Stimulated activated memory B cell treated with anti-CD40 and anti-IgM and Interleukin-4, amounts not matched to agents 10 μg/mL and 1 μg/mL and 100 μg/mL, for 72 hours (primary cell): Measurements from ENCODE around the gene ARHGAP32.

ENCODE experiments used
- ATAC-seq: fragments of 150-1000 bp; cut with Tn5 transposase; 2 replicates; pipeline ENCODE4 v1.10.0; 2021
- H3K27ac Mint-ChIP-seq: one replicate; pipeline ENCODE4 v1.8.0; 2022; ENCODE audit warnings: mild to moderate bottlenecking, mixed read lengths
- H3K27me3 Mint-ChIP-seq: one replicate; pipeline ENCODE4 v1.8.0; 2022; ENCODE audit warnings: mixed read lengths
- H3K36me3 Mint-ChIP-seq: one replicate; pipeline ENCODE4 v1.8.0; 2022; ENCODE audit warnings: mixed read lengths
- H3K4me1 Mint-ChIP-seq: one replicate; pipeline ENCODE4 v1.8.0; 2022; ENCODE audit warnings: mixed read lengths
- H3K4me3 Mint-ChIP-seq: one replicate; pipeline ENCODE4 v1.8.0; 2022; ENCODE audit warnings: mild to moderate bottlenecking, moderate library complexity, mixed read lengths
- H3K9me3 Mint-ChIP-seq: one replicate; pipeline ENCODE4 v1.8.0; 2022; ENCODE audit warnings: mixed read lengths

Gene ARHGAP32

DNA sequence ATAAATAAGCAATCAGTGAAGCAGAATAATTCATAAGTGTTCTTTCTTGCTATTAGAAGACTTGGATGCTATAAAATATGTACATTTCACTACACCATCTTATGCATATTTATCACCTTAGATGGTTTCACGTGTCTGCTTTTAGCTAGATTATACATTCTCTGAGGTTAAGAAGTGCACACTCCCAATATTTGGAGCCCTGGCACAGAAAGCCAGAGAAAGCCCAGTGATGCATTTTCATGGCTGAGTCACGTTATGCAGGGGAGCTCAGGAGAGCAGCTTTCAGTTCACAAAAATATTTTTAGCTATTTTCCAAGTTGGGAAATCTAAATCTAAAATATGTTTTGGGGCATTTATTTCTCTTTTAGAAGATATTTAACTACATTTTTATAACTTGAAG is 244.4 kb downstream of the ARHGAP32 start:
- Mint-ChIP-seq H3K36me3 (no peaks in the 10 kb centered on the region), H3K4me3 (no peak overlapping the region), H3K9me3 (no peaks in the 10 kb centered on the region), H3K4me1 (no peaks in the 10 kb centered on the region), H3K27ac (no peak overlapping the region), H3K27me3 (peaks cover 55% of the 10 kb centered on the region)
- ATAC-seq: no peak

DNA sequence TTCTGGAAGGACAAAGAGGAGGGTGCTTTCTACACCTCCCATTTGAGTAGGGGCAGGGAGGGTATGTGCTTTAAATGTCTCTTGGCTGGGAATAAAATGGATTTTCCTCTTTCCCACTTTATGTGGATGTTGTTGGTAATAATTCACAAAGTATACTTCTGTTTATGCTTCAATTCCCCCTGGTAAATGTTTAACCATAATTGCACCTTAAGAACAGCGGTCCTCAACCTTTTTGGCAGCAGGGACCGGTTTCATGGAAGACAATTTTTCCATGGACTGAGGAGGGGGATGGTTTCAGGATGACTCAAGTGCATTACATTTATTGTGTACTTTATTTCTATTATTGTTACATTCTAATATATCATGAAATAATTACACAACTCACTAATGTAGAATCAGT is 245.5 kb downstream of the ARHGAP32 start:
- no peak overlapping the region for H3K4me3 Mint-ChIP-seq
- H3K27me3 Mint-ChIP-seq: peaks cover 66% of the 10 kb centered on the region
- no peaks in the 10 kb centered on the region for H3K4me1 Mint-ChIP-seq
- no peak overlapping the region for H3K27ac Mint-ChIP-seq
- H3K9me3 Mint-ChIP-seq: no peaks in the 10 kb centered on the region
- ATAC-seq: no peak
- no peaks in the 10 kb centered on the region for H3K36me3 Mint-ChIP-seq

DNA sequence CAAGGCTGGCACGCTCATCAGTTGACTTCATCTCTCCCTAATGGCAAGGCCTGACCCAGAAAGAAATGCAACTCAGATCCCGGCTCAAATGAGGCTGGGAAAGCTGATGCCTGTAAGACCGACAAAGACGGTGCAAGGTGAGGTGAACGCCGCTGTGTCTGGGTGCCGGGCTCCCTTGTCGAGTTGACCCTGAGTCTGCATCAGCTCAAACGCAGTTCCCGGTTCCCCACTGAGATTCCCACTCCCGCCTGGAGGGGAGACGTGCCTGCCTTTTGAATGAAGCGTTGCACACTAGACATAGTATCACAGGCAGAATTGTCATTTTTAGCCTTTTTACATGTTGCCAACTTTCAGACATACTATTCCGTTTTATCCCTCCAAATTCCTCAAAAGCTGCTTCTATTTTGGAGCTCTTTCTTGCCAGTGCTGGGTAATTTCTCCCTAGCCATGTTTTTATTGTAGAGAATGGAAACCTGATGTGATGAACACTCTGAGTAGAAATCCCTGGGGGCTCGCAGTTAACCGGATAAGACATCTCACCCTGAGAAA is 248.6 kb downstream of the ARHGAP32 start:
- H3K27me3 Mint-ChIP-seq: peaks cover 75% of the 10 kb centered on the region
- ATAC-seq: no peak
- H3K36me3 Mint-ChIP-seq: no peaks in the 10 kb centered on the region
- H3K4me3 Mint-ChIP-seq: no peak overlapping the region
- no peak overlapping the region for H3K27ac Mint-ChIP-seq
- H3K9me3 Mint-ChIP-seq: no peaks in the 10 kb centered on the region
- no peaks in the 10 kb centered on the region for H3K4me1 Mint-ChIP-seq

DNA sequence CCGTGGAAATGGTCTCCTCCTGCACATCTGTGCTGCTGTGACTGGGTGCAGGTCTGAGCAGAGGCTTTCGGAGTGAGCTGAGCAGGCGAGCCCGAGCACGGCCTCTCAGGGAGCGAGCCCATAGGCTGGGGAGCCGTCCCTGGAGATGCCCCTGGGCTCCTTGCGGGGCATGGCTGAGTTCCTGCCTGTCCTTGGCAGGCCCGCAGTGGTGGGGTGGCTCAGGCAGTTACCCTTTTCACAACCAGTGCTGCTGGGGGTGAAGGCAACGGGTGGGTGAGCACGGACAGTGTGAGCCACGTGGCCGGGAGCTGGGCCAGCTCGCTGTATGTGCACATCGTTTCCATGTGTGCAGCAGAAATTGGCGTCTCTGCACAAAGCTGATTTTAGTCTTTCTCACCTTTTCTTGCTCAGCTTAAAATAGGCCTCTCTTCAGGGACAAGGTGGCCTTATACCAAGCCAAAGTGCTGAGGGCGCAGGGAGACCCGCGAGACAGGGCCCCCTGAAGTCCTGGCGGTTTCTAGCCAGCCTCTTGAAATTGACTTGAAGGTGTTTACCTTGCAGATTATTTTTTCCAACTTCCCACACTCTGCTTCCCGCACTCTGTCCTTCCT is 249.2 kb downstream of the ARHGAP32 start, which contains the start of gene TP53AIP1:
Gene TP53AIP1, minus strand, starts transcription at position 55 of the 611 bp plus-strand sequence. CDS start 5,053 bp downstream, outside the sequence.
- no peak within 1 kb of the TSS for H3K4me3 Mint-ChIP-seq
- ATAC-seq: no peak
- peaks cover 75% of the 10 kb centered on the region for H3K27me3 Mint-ChIP-seq
- H3K27ac Mint-ChIP-seq: no peak within 1 kb of the TSS
- no peaks in the 10 kb centered on the region for H3K36me3 Mint-ChIP-seq
- no peaks in the 10 kb centered on the region for H3K9me3 Mint-ChIP-seq
- H3K4me1 Mint-ChIP-seq: no peaks in the 10 kb centered on the region

- peaks cover 77% of the 10 kb centered on the region for H3K27me3 Mint-ChIP-seq
- no peak for ATAC-seq
- no peaks in the 10 kb centered on the region for H3K9me3 Mint-ChIP-seq
- H3K27ac Mint-ChIP-seq: no peak overlapping the region
- no peak overlapping the region for H3K4me3 Mint-ChIP-seq
- no peaks in the 10 kb centered on the region for H3K36me3 Mint-ChIP-seq
- H3K4me1 Mint-ChIP-seq: no peaks in the 10 kb centered on the region
Observed at GRCh38 chr11:128942272-128942612, 249.9 kb downstream of the ARHGAP32 start.

GRCh38 chr11:128941573-128942271 is 250.4 kb downstream of the ARHGAP32 start:
- Mint-ChIP-seq H3K4me1 (no peaks in the 10 kb centered on the region), H3K9me3 (no peaks in the 10 kb centered on the region), H3K27ac (no peak overlapping the region), H3K4me3 (no peak overlapping the region), H3K36me3 (no peaks in the 10 kb centered on the region), H3K27me3 (peaks cover 77% of the 10 kb centered on the region)
- no peak for ATAC-seq

GRCh38 chr11:128941110-128941509 is 251.0 kb downstream of the ARHGAP32 start:
- no peak for ATAC-seq
- no peak overlapping the region for H3K27ac Mint-ChIP-seq

GRCh38 chr11:128940603-128941002 is 251.5 kb downstream of the ARHGAP32 start:
- Mint-ChIP-seq H3K9me3 (no peaks in the 10 kb centered on the region), H3K27ac (no peak overlapping the region), H3K4me1 (no peaks in the 10 kb centered on the region), H3K4me3 (no peak overlapping the region), H3K36me3 (no peaks in the 10 kb centered on the region), H3K27me3 (peaks cover 69% of the 10 kb centered on the region)
- no peak for ATAC-seq

More at GRCh38 chr11:128941110-128941509, 251.0 kb downstream of the ARHGAP32 start:
- no peak overlapping the region for H3K4me3 Mint-ChIP-seq
- no peaks in the 10 kb centered on the region for H3K36me3 Mint-ChIP-seq
- no peaks in the 10 kb centered on the region for H3K9me3 Mint-ChIP-seq
- no peaks in the 10 kb centered on the region for H3K4me1 Mint-ChIP-seq
- peaks cover 75% of the 10 kb centered on the region for H3K27me3 Mint-ChIP-seq

DNA sequence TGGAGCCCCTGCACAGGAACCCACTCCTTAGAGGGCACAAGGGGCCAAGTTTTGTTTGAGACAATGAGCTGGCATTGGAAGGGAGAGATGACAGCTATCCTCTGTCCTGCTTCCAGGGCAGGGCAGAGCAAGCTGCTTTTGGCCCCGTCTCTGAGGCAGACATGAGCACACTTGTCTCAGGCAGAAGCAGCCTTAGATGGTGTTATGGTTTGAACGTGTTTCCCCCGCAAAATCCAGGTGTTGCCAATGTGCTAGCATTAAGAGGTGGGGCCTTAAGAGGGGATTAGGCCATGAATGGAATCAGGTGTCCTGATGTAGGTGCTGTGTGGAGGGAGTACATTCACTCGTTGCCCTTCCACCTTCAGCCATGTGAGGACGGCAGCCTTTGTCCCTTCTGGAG is 252.0 kb downstream of the ARHGAP32 start:
- no peak overlapping the region for H3K27ac Mint-ChIP-seq
- ATAC-seq: no peak
- no peaks in the 10 kb centered on the region for H3K9me3 Mint-ChIP-seq
- H3K4me1 Mint-ChIP-seq: no peaks in the 10 kb centered on the region
- H3K27me3 Mint-ChIP-seq: peaks cover 65% of the 10 kb centered on the region
- H3K4me3 Mint-ChIP-seq: no peak overlapping the region
- H3K36me3 Mint-ChIP-seq: no peaks in the 10 kb centered on the region

GRCh38 chr11:128939591-128939990 is 252.5 kb downstream of the ARHGAP32 start:
- Mint-ChIP-seq H3K4me1 (no peaks in the 10 kb centered on the region), H3K27ac (no peak overlapping the region), H3K36me3 (no peaks in the 10 kb centered on the region), H3K9me3 (no peaks in the 10 kb centered on the region), H3K27me3 (peaks cover 59% of the 10 kb centered on the region), H3K4me3 (no peak overlapping the region)
- ATAC-seq: no peak

DNA sequence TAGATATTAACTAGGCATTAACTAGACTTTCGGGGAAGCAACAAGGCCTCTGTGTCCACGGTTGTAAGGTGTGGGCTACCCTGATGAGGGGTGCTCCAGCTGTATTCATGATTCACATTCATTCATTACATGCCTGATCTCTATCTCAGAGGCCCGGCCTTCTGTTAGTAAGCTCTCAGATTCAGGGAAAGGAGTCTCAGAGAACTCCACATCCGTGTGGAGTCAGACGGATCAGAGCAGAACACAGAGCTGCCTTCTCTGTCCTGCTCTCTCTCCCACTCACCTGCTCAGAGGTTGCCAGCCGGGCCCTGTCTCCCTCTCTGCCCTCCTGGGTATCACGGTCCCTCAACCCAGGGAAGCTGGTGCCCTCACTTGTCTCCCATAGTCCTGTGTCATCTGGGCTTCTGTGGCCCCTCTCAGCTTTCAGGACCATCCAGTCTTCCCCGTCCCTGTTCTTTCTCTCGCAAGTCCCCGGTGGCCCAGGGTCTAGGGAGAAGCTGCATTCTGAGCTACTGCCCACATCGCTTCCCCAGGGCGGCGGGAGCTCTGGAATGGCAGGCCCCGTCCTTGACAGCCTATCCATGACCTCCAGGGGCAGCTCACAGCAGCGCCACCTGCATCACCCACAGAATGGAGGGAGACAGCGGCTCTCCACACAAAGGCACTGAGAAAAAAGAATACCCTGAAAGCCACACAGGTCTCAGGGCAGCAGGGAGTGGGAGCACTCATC is 253.8 kb downstream of the ARHGAP32 start:
- H3K4me3 Mint-ChIP-seq: no peak overlapping the region
- H3K36me3 Mint-ChIP-seq: no peaks in the 10 kb centered on the region
- H3K27ac Mint-ChIP-seq: no peak overlapping the region
- H3K27me3 Mint-ChIP-seq: peaks cover 47% of the 10 kb centered on the region
- ATAC-seq: no peak
- peaks cover 2% of the 10 kb centered on the region for H3K9me3 Mint-ChIP-seq
- H3K4me1 Mint-ChIP-seq: no peaks in the 10 kb centered on the region

DNA sequence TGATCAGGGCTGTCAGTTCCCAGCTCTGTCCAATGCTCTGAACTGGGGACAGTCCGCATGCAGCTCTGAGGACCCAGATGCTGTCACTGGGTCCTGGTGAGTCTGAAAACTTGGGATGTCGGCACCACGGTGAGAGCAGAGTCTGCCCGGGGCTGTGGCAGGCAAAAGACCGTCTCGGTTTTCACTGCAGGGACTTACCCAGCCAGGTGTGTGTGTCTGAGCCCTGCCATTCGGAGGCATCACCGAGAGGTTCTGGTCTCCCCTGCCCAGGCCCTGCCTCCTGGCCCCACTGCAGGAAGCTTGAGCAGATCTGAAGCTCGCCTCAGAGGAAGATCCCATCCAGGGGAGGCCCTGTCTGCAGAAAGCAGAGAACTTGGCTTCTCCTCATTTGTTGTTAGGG is 254.6 kb downstream of the ARHGAP32 start:
- Mint-ChIP-seq H3K9me3 (peaks cover 2% of the 10 kb centered on the region), H3K4me1 (no peaks in the 10 kb centered on the region), H3K27me3 (peaks cover 38% of the 10 kb centered on the region), H3K4me3 (no peak overlapping the region), H3K36me3 (no peaks in the 10 kb centered on the region), H3K27ac (no peak overlapping the region)
- no peak for ATAC-seq

GRCh38 chr11:128936606-128937251 is 255.4 kb downstream of the ARHGAP32 start:
- no peaks in the 10 kb centered on the region for H3K36me3 Mint-ChIP-seq
- no peak overlapping the region for H3K4me3 Mint-ChIP-seq
- peaks cover 31% of the 10 kb centered on the region for H3K27me3 Mint-ChIP-seq
- H3K27ac Mint-ChIP-seq: no peak overlapping the region
- peaks cover 2% of the 10 kb centered on the region for H3K9me3 Mint-ChIP-seq
- H3K4me1 Mint-ChIP-seq: no peaks in the 10 kb centered on the region
- no peak for ATAC-seq

GRCh38 chr11:128934926-128935325 is 257.2 kb downstream of the ARHGAP32 start:
- no peak overlapping the region for H3K27ac Mint-ChIP-seq
- H3K4me1 Mint-ChIP-seq: no peaks in the 10 kb centered on the region
- no peaks in the 10 kb centered on the region for H3K36me3 Mint-ChIP-seq
- peaks cover 2% of the 10 kb centered on the region for H3K9me3 Mint-ChIP-seq
- no peak for ATAC-seq
- no peak overlapping the region for H3K4me3 Mint-ChIP-seq
- H3K27me3 Mint-ChIP-seq: peaks cover 31% of the 10 kb centered on the region

DNA sequence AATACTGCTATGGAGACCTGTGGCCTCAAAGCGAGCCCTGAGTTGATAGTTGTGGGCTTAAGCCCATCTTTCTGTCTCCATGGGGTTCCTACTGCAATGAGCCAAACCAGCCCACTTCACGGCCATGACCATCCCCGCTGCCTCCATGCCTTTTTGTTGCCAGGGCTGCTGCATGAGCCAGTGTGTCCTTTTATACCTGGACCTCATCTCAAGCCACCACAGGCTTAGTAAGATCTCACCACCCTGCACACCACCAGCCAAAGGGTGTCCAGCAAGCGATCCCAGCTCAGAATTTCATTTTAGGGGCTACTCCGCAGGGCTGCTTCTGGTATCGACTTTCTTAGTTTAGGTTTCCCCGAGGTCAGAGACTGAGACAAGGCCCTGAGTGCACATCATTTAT is 257.8 kb downstream of the ARHGAP32 start:
- ATAC-seq: no peak
- Mint-ChIP-seq H3K9me3 (peaks cover 2% of the 10 kb centered on the region), H3K27ac (no peak overlapping the region), H3K4me3 (no peak overlapping the region), H3K4me1 (peaks cover 5% of the 10 kb centered on the region), H3K36me3 (no peaks in the 10 kb centered on the region), H3K27me3 (peaks cover 37% of the 10 kb centered on the region)
